Parathyroid adenoma (tissue), 2 donors: ENCODE results near the gene CCDC68.

ENCODE experiments used
- H2AFZ ChIP-seq: fragments of 300-600 bp; sonication (generic); one replicate; pipeline ENCODE4 v1.7.0; 2017; ENCODE audit warnings: antibody characterized with exemption, mild to moderate bottlenecking
- H3K27ac ChIP-seq: fragments of 300-600 bp; sonication (generic); one replicate; pipeline ENCODE4 v1.7.0; 2017
- H3K27me3 ChIP-seq: fragments of 300-600 bp; sonication (generic); one replicate; pipeline ENCODE4 v1.7.0; 2017; ENCODE audit warnings: low read length; ENCODE audit not compliant: control insufficient read depth, insufficient read depth
- H3K36me3 ChIP-seq: fragments of 300-600 bp; sonication (generic); one replicate; pipeline ENCODE4 v1.7.0; 2017; ENCODE audit warnings: low read length; ENCODE audit not compliant: control insufficient read depth, insufficient read depth
- H3K4me1 ChIP-seq: fragments of 300-600 bp; sonication (generic); one replicate; pipeline ENCODE4 v1.7.0; 2017; ENCODE audit warnings: control low read depth
- H3K4me2 ChIP-seq: fragments of 300-600 bp; sonication (generic); one replicate; pipeline ENCODE4 v1.7.0; 2017; ENCODE audit warnings: low read length
- H3K4me3 ChIP-seq: fragments of 300-600 bp; sonication (generic); one replicate; pipeline ENCODE4 v1.7.0; 2017; ENCODE audit warnings: low read depth, low read length
- H3K79me2 ChIP-seq: fragments of 300-600 bp; sonication (generic); one replicate; pipeline ENCODE4 v1.7.0; 2017; ENCODE audit warnings: control low read depth
- H3K9ac ChIP-seq: fragments of 300-600 bp; sonication (generic); one replicate; pipeline ENCODE4 v1.7.0; 2017; ENCODE audit warnings: mild to moderate bottlenecking
- H3K9me3 ChIP-seq: fragments of 300-600 bp; sonication (generic); one replicate; pipeline ENCODE4 v1.7.0; 2017; ENCODE audit warnings: low read length; ENCODE audit not compliant: control insufficient read depth
- CTCF ChIP-seq: fragments of 300-600 bp; sonication (generic); IDR thresholded peaks from one replicate; pipeline ENCODE4 v1.7.0; 2017; ENCODE audit warnings: antibody characterized with exemption, mild to moderate bottlenecking
- donor health status: primary hyperparathyroidism.

Gene CCDC68

DNA sequence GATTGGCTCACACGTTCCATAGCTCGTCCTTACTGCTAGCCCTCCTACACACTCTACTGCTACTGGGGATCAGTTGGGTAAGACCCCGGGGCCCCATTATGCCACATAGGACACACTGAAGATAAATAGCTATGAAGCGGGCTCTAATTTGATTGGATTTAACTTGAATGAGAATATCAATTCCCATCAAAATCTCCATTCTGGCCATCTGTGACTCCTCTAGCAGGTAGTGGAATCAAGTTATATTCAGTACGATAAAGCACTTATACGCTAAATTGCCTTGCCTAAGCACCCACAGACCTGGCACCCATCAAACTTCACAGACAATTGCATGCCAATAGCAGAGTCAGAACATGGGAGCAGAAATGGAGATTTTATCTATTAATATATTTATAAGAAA lies 39.8 kb downstream of the CCDC68 start:
- no peaks in the 10 kb centered on the region for H3K27me3 ChIP-seq

GRCh38 chr18:54918060-54918459 lies 41.2 kb downstream of the CCDC68 start:
- Histone ChIP-seq H3K9ac (no peak overlapping the region), H3K36me3 (no peaks in the 10 kb centered on the region), H3K4me2 (no peak overlapping the region), H3K27me3 (no peaks in the 10 kb centered on the region), H3K4me3 (no peak overlapping the region), H3K79me2 (no peaks in the 10 kb centered on the region), H3K27ac (no peak overlapping the region), H3K4me1 (no peaks in the 10 kb centered on the region), H2AFZ (no peak overlapping the region), H3K9me3 (no peaks in the 10 kb centered on the region)
- TF ChIP-seq CTCF: no peak

More for the DNA sequence above, 39.8 kb downstream of the CCDC68 start:
- no peak overlapping the region for H2AFZ ChIP-seq
- no peaks in the 10 kb centered on the region for H3K4me1 ChIP-seq
- no peaks in the 10 kb centered on the region for H3K36me3 ChIP-seq
- TF ChIP-seq CTCF: no peak
- H3K4me2 ChIP-seq: no peak overlapping the region
- H3K9me3 ChIP-seq: no peaks in the 10 kb centered on the region
- H3K27ac ChIP-seq: no peak overlapping the region
- no peaks in the 10 kb centered on the region for H3K79me2 ChIP-seq
- no peak overlapping the region for H3K9ac ChIP-seq
- no peak overlapping the region for H3K4me3 ChIP-seq

DNA sequence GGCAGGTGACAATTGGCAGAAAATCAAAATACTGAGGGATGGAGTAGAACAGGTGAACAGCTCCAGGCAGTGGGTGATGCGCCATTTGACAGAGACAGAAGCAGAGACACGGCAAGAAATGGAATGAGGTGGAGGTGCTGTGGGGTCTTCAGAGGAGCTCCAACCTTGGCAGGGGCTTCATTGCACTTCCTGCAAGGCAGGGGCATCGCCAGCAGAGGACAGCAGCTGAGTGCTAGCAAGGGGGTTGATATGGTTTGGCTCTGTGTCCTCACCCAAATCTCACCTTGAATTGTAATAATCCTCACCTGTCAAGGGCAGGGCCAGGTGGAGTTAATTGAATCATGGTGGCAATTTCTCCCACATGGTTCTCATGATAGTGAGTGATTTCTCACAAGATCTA lies 42.8 kb downstream of the CCDC68 start:
- Histone ChIP-seq H3K4me3 (no peak overlapping the region), H3K4me1 (no peaks in the 10 kb centered on the region), H3K27me3 (no peaks in the 10 kb centered on the region), H3K9me3 (no peaks in the 10 kb centered on the region), H3K79me2 (no peaks in the 10 kb centered on the region), H2AFZ (no peak overlapping the region), H3K27ac (no peak overlapping the region), H3K4me2 (no peak overlapping the region), H3K36me3 (no peaks in the 10 kb centered on the region), H3K9ac (no peak overlapping the region)
- no peak for TF ChIP-seq CTCF

- no peaks in the 10 kb centered on the region for H3K4me1 ChIP-seq
- no peak overlapping the region for H3K9ac ChIP-seq
- no peaks in the 10 kb centered on the region for H3K9me3 ChIP-seq
- no peak overlapping the region for H2AFZ ChIP-seq
- no peaks in the 10 kb centered on the region for H3K27me3 ChIP-seq
- no peak overlapping the region for H3K4me2 ChIP-seq
- H3K36me3 ChIP-seq: no peaks in the 10 kb centered on the region
- H3K79me2 ChIP-seq: no peaks in the 10 kb centered on the region
- no peak overlapping the region for H3K4me3 ChIP-seq
- no peak for TF ChIP-seq CTCF
- no peak overlapping the region for H3K27ac ChIP-seq
Measured at GRCh38 chr18:54914816-54915215, 44.4 kb downstream of the CCDC68 start.

DNA sequence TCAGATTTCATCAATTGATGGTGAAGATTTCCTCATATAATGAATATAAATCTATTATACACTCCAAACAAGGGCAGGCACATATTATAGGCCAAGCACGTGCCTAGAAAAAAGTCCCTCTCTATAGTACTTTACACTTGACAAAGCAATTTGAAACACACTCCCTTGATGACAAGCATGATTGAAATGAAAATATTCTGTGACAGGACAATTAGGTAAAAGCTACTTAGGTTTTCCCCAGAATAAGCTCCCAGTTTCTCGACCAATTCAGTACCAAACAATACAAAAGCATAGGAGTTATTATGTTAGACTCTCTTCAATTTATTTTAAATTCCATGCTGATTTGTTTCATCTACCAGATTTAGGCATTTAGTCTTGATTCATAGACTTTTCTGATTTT lies 47.7 kb downstream of the CCDC68 start:
- no peaks in the 10 kb centered on the region for H3K4me1 ChIP-seq
- no peak overlapping the region for H3K4me3 ChIP-seq
- no peaks in the 10 kb centered on the region for H3K36me3 ChIP-seq
- TF ChIP-seq CTCF: no peak
- H3K79me2 ChIP-seq: no peaks in the 10 kb centered on the region
- H3K9me3 ChIP-seq: no peaks in the 10 kb centered on the region
- no peak overlapping the region for H3K9ac ChIP-seq
- H2AFZ ChIP-seq: no peak overlapping the region
- no peak overlapping the region for H3K4me2 ChIP-seq
- no peaks in the 10 kb centered on the region for H3K27me3 ChIP-seq
- H3K27ac ChIP-seq: no peak overlapping the region
